IMR-90 (cell line): Measurements from ENCODE around the gene SEC16A.

Experiments used
- CTCF ChIP-seq: conservative IDR thresholded peaks from 2 replicates; pipeline ENCODE4 v1.5.1; 2012; ENCODE audit warnings: mild to moderate bottlenecking, low read depth, low read length, improper control_type of control experiment
- MAZ ChIP-seq: IDR thresholded peaks from 2 replicates; pipeline ENCODE4 v1.6.1; 2012; ENCODE audit warnings: low read depth, mild to moderate bottlenecking, low read length, improper control_type of control experiment, moderate library complexity, borderline replicate concordance
- NFE2L2 ChIP-seq: fragments of 150-350 bp; IDR thresholded peaks from 2 replicates; pipeline ENCODE4 v1.6.1; 2016; ENCODE audit warnings: low read depth, mild to moderate bottlenecking, low read length
- POLR2A ChIP-seq: IDR thresholded peaks from 2 replicates; pipeline ENCODE4 v1.6.1; 2012; ENCODE audit warnings: mild to moderate bottlenecking, low read depth, low read length
- RCOR1 ChIP-seq: IDR thresholded peaks from 2 replicates; pipeline ENCODE4 v1.6.1; 2012; ENCODE audit warnings: mild to moderate bottlenecking, low read length, improper control_type of control experiment; ENCODE audit not compliant: insufficient replicate concordance
- SMC3 ChIP-seq: fragments of 150-350 bp; IDR thresholded peaks from 2 replicates; pipeline ENCODE4 v1.6.1; 2016; ENCODE audit warnings: low read depth, mild to moderate bottlenecking, antibody characterized with exemption, low read length, moderate library complexity

- TF ChIP-seq CTCF (no peak), SMC3 (no peak), NFE2L2 (no peak), RCOR1 (no peak), POLR2A (no peak), MAZ (no peak)
Measured at GRCh38 chr9:136499935-136500910, 17.4 kb upstream of the SEC16A start.
